Renal cortical epithelial cell (primary cell): ENCODE results near the gene HMX1. TPM values are rescaled to one million over a fixed set of nuclear protein-coding genes. Genes with fewer than 3 reads are reported as not detected.
A peak's percentile ranks its signal among the peaks of the same experiment; 100 is the strongest.

Experiments used
- DNase-seq: peaks from one replicate; pipeline ENCODE4 v3.0.0-alpha.2; 2011; ENCODE audit warnings: low read depth
- total RNA-seq: library from RNA; depleted of rRNA; stranded (reverse); fragments of >200 nt; gene quantifications from 2 replicates; pipeline ENCODE4 v1.2.3, GENCODE V29; 2014

Gene HMX1
- total RNA-seq = not detected in 2 replicates

- DNase-seq = no peak
Measured at GRCh38 chr4:8871417-8872401, at the start of gene HMX1. TSS of gene HMX1 (minus strand) at chr4:8871839. CDS start at chr4:8871614, 225 bp downstream.

GRCh38 chr4:8920969-8921368 is 49.3 kb upstream of the HMX1 start:
- DNase-seq = no peak

GRCh38 chr4:8920289-8920965 is 48.8 kb upstream of the HMX1 start:
- DNase-seq = no peak

GRCh38 chr4:8919651-8920288 is 48.1 kb upstream of the HMX1 start:
- no peak for DNase-seq

- peak; percentile 3 for DNase-seq
Measured at GRCh38 chr4:8917868-8918783, 46.5 kb upstream of the HMX1 start.

- DNase-seq = no peak
Measured at GRCh38 chr4:8917321-8917811, 45.7 kb upstream of the HMX1 start.

GRCh38 chr4:8916906-8917305 is 45.3 kb upstream of the HMX1 start:
- no peak for DNase-seq

GRCh38 chr4:8916351-8916885 is 44.8 kb upstream of the HMX1 start:
- no peak for DNase-seq

- DNase-seq = no peak
Measured at GRCh38 chr4:8915201-8916200, 43.9 kb upstream of the HMX1 start.

- DNase-seq = no peak
Measured at GRCh38 chr4:8914461-8915171, 43.0 kb upstream of the HMX1 start.

GRCh38 chr4:8913858-8914460 is 42.3 kb upstream of the HMX1 start:
- no peak for DNase-seq

GRCh38 chr4:8913121-8913857 is 41.6 kb upstream of the HMX1 start:
- DNase-seq = no peak

- no peak for DNase-seq
Measured at GRCh38 chr4:8912506-8912905, 40.9 kb upstream of the HMX1 start.

- DNase-seq = no peak
Measured at GRCh38 chr4:8912089-8912455, 40.4 kb upstream of the HMX1 start.

GRCh38 chr4:8911316-8912088 is 39.9 kb upstream of the HMX1 start:
- no peak for DNase-seq

- DNase-seq = no peak
Measured at GRCh38 chr4:8910822-8911315, 39.2 kb upstream of the HMX1 start.
